Activated CD8-positive, alpha-beta memory T cell treated with anti-CD3 and anti-CD28 coated beads, Interleukin-2, amount 10 ng/mL, durations not matched to agents 7 days and 5 days (primary cell): ENCODE measurements around the gene SLC22A15. TPM values are rescaled to one million over a fixed set of nuclear protein-coding genes. Genes with fewer than 3 reads are reported as not detected.
A peak's percentile ranks its signal among the peaks of the same experiment; 100 is the strongest.
"Not testable (repeated sequence)": the region's sequence is repeated elsewhere in the genome, so short reads cannot be mapped to it uniquely, and the experiment has no call there.

Source experiments
- ATAC-seq: fragments of 150-1000 bp; cut with Tn5 transposase; one replicate; pipeline ENCODE4 v1.10.0; 2021; ENCODE audit warnings: moderate library complexity
- CTCF ChIA-PET: fragments of 350-600 bp; sonication (Branson Sonifier 250); formaldehyde crosslinking; loops from one replicate; lab custom pipeline; 2021; ENCODE audit warnings: antibody characterized with exemption; lab: Charles Lee
- DNase-seq: peaks from one replicate; pipeline ENCODE4 v3.0.0-alpha.2; 2020
- H3K27ac Mint-ChIP-seq: one replicate; pipeline ENCODE4 v1.8.0; 2021; ENCODE audit warnings: mild to moderate bottlenecking, mixed read lengths
- H3K27me3 Mint-ChIP-seq: one replicate; pipeline ENCODE4 v1.8.0; 2021; ENCODE audit warnings: mixed read lengths
- H3K36me3 Mint-ChIP-seq: one replicate; pipeline ENCODE4 v1.8.0; 2021; ENCODE audit warnings: mild to moderate bottlenecking, mixed read lengths
- H3K4me1 Mint-ChIP-seq: one replicate; pipeline ENCODE4 v1.8.0; 2021; ENCODE audit warnings: mixed read lengths
- H3K4me3 Mint-ChIP-seq: one replicate; pipeline ENCODE4 v1.8.0; 2021; ENCODE audit warnings: mild to moderate bottlenecking, moderate library complexity, mixed read lengths
- H3K9me3 Mint-ChIP-seq: one replicate; pipeline ENCODE4 v1.8.0; 2022; ENCODE audit warnings: low read depth, mixed read lengths
- total RNA-seq, 2 experiments: library from RNA; stranded (reverse); gene quantifications; one replicate each; pipeline ENCODE4 v1.2.3, GENCODE V29; 2021

SLC22A15 gene
- total RNA-seq, 2 experiments from 2014 or later: 1.8 to 2.3 TPM

- CTCF ChIA-PET: not testable (repeated sequence)
Observed at GRCh38 chr1:115971778-115972177, 4.5 kb upstream of the SLC22A15 start.

GRCh38 chr1:115973154-115973553 is 3.2 kb upstream of the SLC22A15 start:
- H3K9me3 Mint-ChIP-seq: no peaks in the 10 kb centered on the region
- CTCF ChIA-PET: no interaction called here

More at GRCh38 chr1:115971778-115972177, 4.5 kb upstream of the SLC22A15 start:
- not testable (repeated sequence) for H3K27ac Mint-ChIP-seq, H3K9me3 Mint-ChIP-seq, H3K4me1 Mint-ChIP-seq, ATAC-seq, H3K4me3 Mint-ChIP-seq, DNase-seq, H3K36me3 Mint-ChIP-seq
- peaks cover 38% of the 10 kb centered on the region for H3K27me3 Mint-ChIP-seq

GRCh38 chr1:115975569-115976061 is 698 bp upstream of the SLC22A15 start:
- Mint-ChIP-seq H3K27me3 (peaks cover 37% of the 10 kb centered on the region), H3K9me3 (no peaks in the 10 kb centered on the region)
- ATAC-seq: no peak

More at GRCh38 chr1:115973154-115973553, 3.2 kb upstream of the SLC22A15 start:
- H3K4me1 Mint-ChIP-seq: peaks cover 18% of the 10 kb centered on the region
- no peak overlapping the region for H3K4me3 Mint-ChIP-seq
- H3K27ac Mint-ChIP-seq: no peak overlapping the region
- ATAC-seq: no peak
- DNase-seq: no peak
- no peaks in the 10 kb centered on the region for H3K36me3 Mint-ChIP-seq
- H3K27me3 Mint-ChIP-seq: peaks cover 45% of the 10 kb centered on the region

GRCh38 chr1:115976921-115977498 is 697 bp downstream of the SLC22A15 start:
- Mint-ChIP-seq H3K9me3 (no peaks in the 10 kb centered on the region), H3K36me3 (no peaks in the 10 kb centered on the region), H3K4me1 (peaks cover 18% of the 10 kb centered on the region), H3K27me3 (peaks cover 34% of the 10 kb centered on the region), H3K27ac (no peak overlapping the region), H3K4me3 (peak overlapping the region; percentile 76)
- CTCF ChIA-PET: interaction anchor here (1.6 kb wide), 2 partner anchors 11 to 44 kb away, joined by 6 read pairs; no protein-coding TSS in a partner anchor
- ATAC-seq (no peak), DNase-seq (no peak)

More at GRCh38 chr1:115975569-115976061, 698 bp upstream of the SLC22A15 start:
- no peak for DNase-seq
- no peaks in the 10 kb centered on the region for H3K36me3 Mint-ChIP-seq
- H3K27ac Mint-ChIP-seq: peak overlapping the region; percentile 82
- peaks cover 18% of the 10 kb centered on the region for H3K4me1 Mint-ChIP-seq
- peak overlapping the region; percentile 76 for H3K4me3 Mint-ChIP-seq
- CTCF ChIA-PET: no interaction called here

- Mint-ChIP-seq H3K9me3 (no peaks in the 10 kb centered on the region), H3K27ac (no peak overlapping the region), H3K36me3 (no peaks in the 10 kb centered on the region), H3K4me1 (peaks cover 18% of the 10 kb centered on the region), H3K27me3 (peaks cover 30% of the 10 kb centered on the region), H3K4me3 (peak overlapping the region; percentile 76)
- ATAC-seq: no peak
- CTCF ChIA-PET: interaction anchor here (1.6 kb wide), 2 partner anchors 10 to 43 kb away, joined by 6 read pairs; no protein-coding TSS in a partner anchor
- no peak for DNase-seq
Observed at GRCh38 chr1:115977499-115978258, 1.4 kb downstream of the SLC22A15 start.

GRCh38 chr1:115978292-115978941 is 2.1 kb downstream of the SLC22A15 start:
- H3K27ac Mint-ChIP-seq: no peak overlapping the region
- H3K36me3 Mint-ChIP-seq: no peaks in the 10 kb centered on the region
- CTCF ChIA-PET: interaction anchor here (1.6 kb wide), 2 partner anchors 10 to 42 kb away, joined by 6 read pairs; no protein-coding TSS in a partner anchor
- H3K4me3 Mint-ChIP-seq: no peak overlapping the region
- peaks cover 18% of the 10 kb centered on the region for H3K4me1 Mint-ChIP-seq
- DNase-seq: no peak
- no peak for ATAC-seq
- H3K9me3 Mint-ChIP-seq: no peaks in the 10 kb centered on the region
- peaks cover 24% of the 10 kb centered on the region for H3K27me3 Mint-ChIP-seq

GRCh38 chr1:115980156-115980555 is 3.8 kb downstream of the SLC22A15 start:
- Mint-ChIP-seq H3K4me1 (peaks cover 18% of the 10 kb centered on the region), H3K36me3 (no peaks in the 10 kb centered on the region), H3K4me3 (no peak overlapping the region), H3K9me3 (no peaks in the 10 kb centered on the region), H3K27me3 (peaks cover 22% of the 10 kb centered on the region), H3K27ac (no peak overlapping the region)
- CTCF ChIA-PET: no interaction called here
- no peak for DNase-seq
- no peak for ATAC-seq

- Mint-ChIP-seq H3K36me3 (no peaks in the 10 kb centered on the region), H3K4me3 (no peak overlapping the region), H3K4me1 (peaks cover 10% of the 10 kb centered on the region), H3K27ac (no peak overlapping the region), H3K9me3 (no peaks in the 10 kb centered on the region), H3K27me3 (peaks cover 17% of the 10 kb centered on the region)
- ATAC-seq (peak; percentile 58), DNase-seq (no peak)
- CTCF ChIA-PET: interaction anchor here (0.6 to 4.7 kb wide), 18 partner anchors 11 to 694 kb away, joined by 3 to 61 read pairs (median 4); no protein-coding TSS in a partner anchor
Observed at GRCh38 chr1:115980998-115981993, 5.0 kb downstream of the SLC22A15 start.

- Mint-ChIP-seq H3K9me3 (no peaks in the 10 kb centered on the region), H3K27ac (no peak overlapping the region), H3K36me3 (no peaks in the 10 kb centered on the region), H3K4me3 (no peak overlapping the region), H3K27me3 (peaks cover 11% of the 10 kb centered on the region), H3K4me1 (peaks cover 4% of the 10 kb centered on the region)
- ATAC-seq: no peak
- CTCF ChIA-PET: interaction anchor here (2.0 to 4.7 kb wide), 3 partner anchors 9 to 179 kb away, joined by 11 to 61 read pairs (median 15); no protein-coding TSS in a partner anchor
- DNase-seq: no peak
Observed at GRCh38 chr1:115982400-115982799, 6.1 kb downstream of the SLC22A15 start.

- DNase-seq (no peak), ATAC-seq (no peak)
- Mint-ChIP-seq H3K27me3 (peaks cover 7% of the 10 kb centered on the region), H3K4me3 (no peak overlapping the region), H3K27ac (no peak overlapping the region), H3K9me3 (no peaks in the 10 kb centered on the region), H3K36me3 (no peaks in the 10 kb centered on the region), H3K4me1 (no peaks in the 10 kb centered on the region)
- CTCF ChIA-PET: interaction anchor here (0.9 to 4.7 kb wide), 3 partner anchors 37 to 502 kb away, joined by 3 to 61 read pairs (median 3); no protein-coding TSS in a partner anchor
Observed at GRCh38 chr1:115983584-115983983, 7.3 kb downstream of the SLC22A15 start.

GRCh38 chr1:115987623-115988022 is 11.3 kb downstream of the SLC22A15 start:
- DNase-seq: no peak
- H3K27me3 Mint-ChIP-seq: no peaks in the 10 kb centered on the region
- H3K27ac Mint-ChIP-seq: no peak overlapping the region
- H3K9me3 Mint-ChIP-seq: no peaks in the 10 kb centered on the region
- no peaks in the 10 kb centered on the region for H3K36me3 Mint-ChIP-seq
- no peak overlapping the region for H3K4me3 Mint-ChIP-seq
- no peaks in the 10 kb centered on the region for H3K4me1 Mint-ChIP-seq
- no peak for ATAC-seq
- CTCF ChIA-PET: interaction anchor here (0.7 to 1.7 kb wide), 3 partner anchors 10 to 81 kb away, joined by 3 to 6 read pairs (median 4); no protein-coding TSS in a partner anchor

GRCh38 chr1:115988953-115989352 is 12.6 kb downstream of the SLC22A15 start:
- no peak overlapping the region for H3K27ac Mint-ChIP-seq

More at GRCh38 chr1:115988953-115989352, 12.6 kb downstream of the SLC22A15 start:
- Mint-ChIP-seq H3K36me3 (no peaks in the 10 kb centered on the region), H3K4me3 (no peak overlapping the region), H3K4me1 (peaks cover 5% of the 10 kb centered on the region), H3K9me3 (no peaks in the 10 kb centered on the region), H3K27me3 (no peaks in the 10 kb centered on the region)
- CTCF ChIA-PET: interaction anchor here (1.7 kb wide), 1 partner anchor 11 kb away, joined by 6 read pairs; no protein-coding TSS in a partner anchor
- no peak for ATAC-seq
- DNase-seq: no peak
